Hepatocyte (in vitro differentiated cells): ENCODE data around the gene GRIK4.

Experiments
- EZH2 ChIP-seq: fragments of 200-600 bp; sonication (generic); IDR thresholded peaks from 2 replicates; pipeline ENCODE4 v1.6.1; 2016; ENCODE audit warnings: antibody characterized with exemption, mild to moderate bottlenecking, borderline replicate concordance
- EZH2phosphoT487 ChIP-seq: fragments of 200-600 bp; sonication (generic); IDR thresholded peaks from one replicate; pipeline ENCODE4 v1.6.1; 2018; ENCODE audit warnings: antibody characterized with exemption, mild to moderate bottlenecking, low read depth, moderate library complexity; ENCODE audit not compliant: unreplicated experiment, severe bottlenecking
- TF ChIP-seq, protein P1 (sequence below): fragments of 200-600 bp; sonication (generic); IDR thresholded peaks from 2 replicates; pipeline ENCODE4 v1.5.1; 2016; ENCODE audit warnings: antibody characterized with exemption, mild to moderate bottlenecking; ENCODE audit not compliant: poor library complexity

DNA sequence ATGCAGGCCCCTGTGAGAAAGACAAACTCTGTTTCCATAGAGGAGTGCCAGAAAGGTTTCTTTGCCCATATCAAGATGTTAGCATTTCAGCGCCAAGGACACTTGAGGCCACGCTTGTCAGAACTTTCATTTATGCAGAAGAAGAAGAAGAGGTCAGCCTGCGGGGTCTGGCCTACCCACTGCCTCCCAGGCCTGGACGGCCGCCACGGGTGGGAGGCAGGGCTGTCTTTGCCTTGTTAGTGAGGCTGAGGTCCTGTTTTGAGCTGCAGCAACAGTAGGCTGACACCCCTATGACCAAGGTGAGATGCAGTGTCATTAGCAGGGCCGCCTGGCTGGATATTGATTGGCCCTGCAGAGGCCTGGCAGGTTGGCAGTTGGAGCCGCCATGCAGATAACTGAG lies 183.9 kb downstream of the GRIK4 start:
- TF ChIP-seq, protein P1, sequence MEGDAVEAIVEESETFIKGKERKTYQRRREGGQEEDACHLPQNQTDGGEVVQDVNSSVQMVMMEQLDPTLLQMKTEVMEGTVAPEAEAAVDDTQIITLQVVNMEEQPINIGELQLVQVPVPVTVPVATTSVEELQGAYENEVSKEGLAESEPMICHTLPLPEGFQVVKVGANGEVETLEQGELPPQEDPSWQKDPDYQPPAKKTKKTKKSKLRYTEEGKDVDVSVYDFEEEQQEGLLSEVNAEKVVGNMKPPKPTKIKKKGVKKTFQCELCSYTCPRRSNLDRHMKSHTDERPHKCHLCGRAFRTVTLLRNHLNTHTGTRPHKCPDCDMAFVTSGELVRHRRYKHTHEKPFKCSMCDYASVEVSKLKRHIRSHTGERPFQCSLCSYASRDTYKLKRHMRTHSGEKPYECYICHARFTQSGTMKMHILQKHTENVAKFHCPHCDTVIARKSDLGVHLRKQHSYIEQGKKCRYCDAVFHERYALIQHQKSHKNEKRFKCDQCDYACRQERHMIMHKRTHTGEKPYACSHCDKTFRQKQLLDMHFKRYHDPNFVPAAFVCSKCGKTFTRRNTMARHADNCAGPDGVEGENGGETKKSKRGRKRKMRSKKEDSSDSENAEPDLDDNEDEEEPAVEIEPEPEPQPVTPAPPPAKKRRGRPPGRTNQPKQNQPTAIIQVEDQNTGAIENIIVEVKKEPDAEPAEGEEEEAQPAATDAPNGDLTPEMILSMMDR, result no peak
- TF ChIP-seq EZH2 (no peak), EZH2phosphoT487 (no peak)
